IMR-90 (cell line): ENCODE data around the gene CYP46A1. TPM values are rescaled to one million over a fixed set of nuclear protein-coding genes. Genes with fewer than 3 reads are reported as not detected.

Source experiments
- ATAC-seq: fragments of 200-7000 bp; cut with Tn5 transposase; 2 replicates; pipeline ENCODE4 v1.9.1; 2020; ENCODE audit warnings: low read depth, mild to moderate bottlenecking, moderate library complexity
- BruUV-seq: library from RNA; stranded (reverse); fragments of 400-500 nt; replicated peaks from 2 replicates; lab custom pipeline; 2021; lab: Mats Ljungman, UMichigan
- CTCF ChIA-PET: fragments of 300-600 bp; formaldehyde crosslinking; extraction: SDS; loops from one replicate; lab custom pipeline; 2021; ENCODE audit warnings: antibody characterized with exemption; lab: Yijun Ruan, JAX
- POLR2A ChIA-PET: fragments of 300-600 bp; sonication (Branson Sonifier 250); formaldehyde crosslinking; loops from one replicate; lab custom pipeline; 2022; ENCODE audit warnings: antibody characterized with exemption; ENCODE audit not compliant: unreplicated experiment; lab: Charles Lee
- DNase-seq: peaks from one replicate; pipeline ENCODE4 v3.0.0; 2013
- H2AFZ ChIP-seq: replicated peaks from 2 replicates; pipeline ENCODE3; 2013; ENCODE audit warnings: low read length, mild to moderate bottlenecking; ENCODE audit not compliant: poor library complexity
- H2AK5ac ChIP-seq: 2 replicates; pipeline ENCODE4 v1.6.1; 2013; ENCODE audit warnings: low read depth, low read length, inconsistent platforms
- H2AK9ac ChIP-seq: replicated peaks from 2 replicates; pipeline ENCODE3; 2013; ENCODE audit warnings: mild to moderate bottlenecking, low read depth, low read length, moderate library complexity; ENCODE audit not compliant: poor library complexity
- H2BK120ac ChIP-seq: 2 replicates; pipeline ENCODE4 v1.6.1; 2013; ENCODE audit warnings: low read depth, low read length, inconsistent platforms
- H2BK15ac ChIP-seq: 3 replicates; pipeline ENCODE4 v1.6.1; 2013; ENCODE audit warnings: low read depth, low read length, inconsistent platforms
- H2BK20ac ChIP-seq: 2 replicates; pipeline ENCODE4 v1.6.1; 2013; ENCODE audit warnings: low read depth, mild to moderate bottlenecking, inconsistent platforms, low read length, moderate library complexity
- H2BK5ac ChIP-seq: 2 replicates; pipeline ENCODE4 v1.6.1; 2013; ENCODE audit warnings: mild to moderate bottlenecking, low read depth, low read length, inconsistent platforms; ENCODE audit not compliant: poor library complexity, severe bottlenecking
- H3K14ac ChIP-seq: replicated peaks from 2 replicates; pipeline ENCODE4 v1.6.1; 2013; ENCODE audit warnings: low read depth, low read length, inconsistent platforms
- H3K18ac ChIP-seq: 2 replicates; pipeline ENCODE4 v1.6.1; 2013; ENCODE audit warnings: low read depth, low read length, control low read depth
- H3K23ac ChIP-seq: 2 replicates; pipeline ENCODE4 v1.6.1; 2013; ENCODE audit warnings: low read depth, low read length, inconsistent platforms
- H3K27ac ChIP-seq: 2 replicates; pipeline ENCODE4 v1.5.1; 2013; ENCODE audit warnings: mild to moderate bottlenecking, control low read depth, low read length; ENCODE audit not compliant: insufficient read depth
- H3K27me3 ChIP-seq: 2 replicates; pipeline ENCODE4 v1.6.1; 2013; ENCODE audit warnings: low read length; ENCODE audit not compliant: control insufficient read depth, insufficient read depth
- H3K36me3 ChIP-seq: 2 replicates; pipeline ENCODE4 v1.6.1; 2013; ENCODE audit warnings: low read length, mixed read lengths; ENCODE audit not compliant: control insufficient read depth, insufficient read depth
- H3K4ac ChIP-seq: 2 replicates; pipeline ENCODE4 v1.6.1; 2013; ENCODE audit warnings: low read depth, low read length, inconsistent platforms
- H3K4me1 ChIP-seq: 2 replicates; pipeline ENCODE4 v1.6.1; 2013; ENCODE audit warnings: low read length, mixed read lengths; ENCODE audit not compliant: control insufficient read depth, insufficient read depth
- H3K4me2 ChIP-seq: 2 replicates; pipeline ENCODE4 v1.6.1; 2013; ENCODE audit warnings: low read depth, mild to moderate bottlenecking, control low read depth, low read length, moderate library complexity
- H3K4me3 ChIP-seq: 2 replicates; pipeline ENCODE4 v1.5.1; 2013; ENCODE audit warnings: low read depth, mild to moderate bottlenecking, control low read depth, low read length, moderate library complexity; ENCODE audit not compliant: insufficient read depth
- H3K56ac ChIP-seq: 2 replicates; pipeline ENCODE4 v1.6.1; 2013; ENCODE audit warnings: low read length, inconsistent platforms; ENCODE audit not compliant: insufficient read depth; ENCODE audit errors: extremely low read depth
- H3K79me1 ChIP-seq, 2 experiments: 2 replicates each; pipeline ENCODE4 v1.6.1; 2013; ENCODE audit warnings: low read length in 2 of 2, inconsistent platforms in 1 of 2, low read depth in 1 of 2
- H3K9ac ChIP-seq: 2 replicates; pipeline ENCODE4 v1.6.1; 2013; ENCODE audit warnings: low read depth, low read length, control low read depth
- H3K9me1 ChIP-seq: 2 replicates; pipeline ENCODE4 v1.6.1; 2013; ENCODE audit warnings: low read length, inconsistent platforms; ENCODE audit not compliant: insufficient read depth
- H3K9me3 ChIP-seq: 2 replicates; pipeline ENCODE4 v1.6.1; 2013; ENCODE audit warnings: low read length; ENCODE audit not compliant: control insufficient read depth, insufficient read depth
- H4K20me1 ChIP-seq: 2 replicates; pipeline ENCODE4 v1.6.1; 2013; ENCODE audit warnings: low read length, inconsistent platforms; ENCODE audit not compliant: insufficient read depth
- H4K5ac ChIP-seq: 2 replicates; pipeline ENCODE4 v1.6.1; 2013; ENCODE audit warnings: mild to moderate bottlenecking, low read depth, low read length, control low read depth
- H4K8ac ChIP-seq, 2 experiments: 2 replicates each; pipeline ENCODE4 v1.6.1; 2013; ENCODE audit warnings: low read depth in 2 of 2, low read length in 2 of 2, control low read depth in 1 of 2, inconsistent platforms in 1 of 2
- H4K91ac ChIP-seq: 2 replicates; pipeline ENCODE4 v1.6.1; 2013; ENCODE audit warnings: low read depth, low read length, inconsistent platforms; ENCODE audit not compliant: insufficient read depth
- BHLHE40 ChIP-seq: fragments of 150-350 bp; IDR thresholded peaks from 2 replicates; pipeline ENCODE4 v1.6.1; 2016; ENCODE audit warnings: mild to moderate bottlenecking, low read depth, low read length
- CEBPB ChIP-seq: IDR thresholded peaks from 2 replicates; pipeline ENCODE4 v1.6.1; 2012; ENCODE audit warnings: low read depth, low read length, improper control_type of control experiment
- MAFK ChIP-seq: IDR thresholded peaks from 2 replicates; pipeline ENCODE4 v1.6.1; 2012; ENCODE audit warnings: low read depth, low read length, improper control_type of control experiment
- MXI1 ChIP-seq: IDR thresholded peaks from 2 replicates; pipeline ENCODE4 v1.6.1; 2012; ENCODE audit warnings: low read depth, mild to moderate bottlenecking, low read length, moderate library complexity, borderline replicate concordance
- POLR2A ChIP-seq: IDR thresholded peaks from 2 replicates; pipeline ENCODE4 v1.6.1; 2012; ENCODE audit warnings: mild to moderate bottlenecking, low read depth, low read length
- RAD21 ChIP-seq: IDR thresholded peaks from 2 replicates; pipeline ENCODE4 v1.6.1; 2012; ENCODE audit warnings: low read length, improper control_type of control experiment
- RCOR1 ChIP-seq: IDR thresholded peaks from 2 replicates; pipeline ENCODE4 v1.6.1; 2012; ENCODE audit warnings: mild to moderate bottlenecking, low read length, improper control_type of control experiment; ENCODE audit not compliant: insufficient replicate concordance
- SMC3 ChIP-seq: fragments of 150-350 bp; IDR thresholded peaks from 2 replicates; pipeline ENCODE4 v1.6.1; 2016; ENCODE audit warnings: low read depth, mild to moderate bottlenecking, antibody characterized with exemption, low read length, moderate library complexity
- WGBS, 2 experiments: methylation state at CpG; one replicate each; pipeline versions ENCODE4 v1.1.5 to v1.1.7; 2013; ENCODE audit warnings: missing lambda C conversion rate in 2 of 2; ENCODE audit not compliant: insufficient read length in 1 of 2; ENCODE audit errors: extremely low coverage in 2 of 2; 5-methylcytosine and 5-hydroxymethylcytosine counted together
- dilution Hi-C: fragments of 300-500 bp; cut with HindIII; formaldehyde crosslinking; loops from one replicate; pipeline ENCODE4 v1.14.3; 2018; ENCODE audit warnings: low sequenced_read_pairs; ENCODE audit not compliant: unreplicated experiment
- in situ Hi-C: fragments of 300-500 bp; cut with MboI; formaldehyde crosslinking; loops from 3 replicates; pipeline ENCODE4 v1.14.3; 2019; ENCODE audit warnings: low sequenced_read_pairs, inconsistent platforms, mixed read lengths
- intact Hi-C: fragments of 100-400 bp; cut with micrococcal nuclease; formaldehyde crosslinking; loops from 2 replicates; pipeline ENCODE4 v1.10.0; 2022
- polyA plus RNA-seq, 3 experiments: library from polyadenylated mRNA; depleted of rRNA; stranded (reverse); fragments of >200 nt; gene quantifications; 2 replicates each; pipeline ENCODE4 v1.2.3, GENCODE V29; 2012; ENCODE audit warnings: low replicate concordance in 1 of 3
- total RNA-seq: library from RNA; depleted of rRNA; stranded (reverse); fragments of >200 nt; gene quantifications from 2 replicates; pipeline ENCODE4 v1.2.3, GENCODE V29; 2012
- TF ChIP-seq, protein P1 (sequence below): conservative IDR thresholded peaks from 2 replicates; pipeline ENCODE4 v1.5.1; 2012; ENCODE audit warnings: mild to moderate bottlenecking, low read depth, low read length, improper control_type of control experiment
- TF ChIP-seq, protein P2 (sequence below): fragments of 150-350 bp; IDR thresholded peaks from 2 replicates; pipeline ENCODE4 v1.6.1; 2016; ENCODE audit warnings: low read depth, mild to moderate bottlenecking, low read length, moderate library complexity, borderline replicate concordance
- TF ChIP-seq, protein P3 (sequence below): fragments of 150-350 bp; IDR thresholded peaks from 2 replicates; pipeline ENCODE4 v1.6.1; 2017; ENCODE audit warnings: mild to moderate bottlenecking, antibody characterized with exemption, low read length, low read depth

CYP46A1 gene
- total and polyA plus RNA-seq, 2 of the 4 experiments (the other 2 are of a cell fraction), result 0.18 to 0.31 TPM

DNA sequence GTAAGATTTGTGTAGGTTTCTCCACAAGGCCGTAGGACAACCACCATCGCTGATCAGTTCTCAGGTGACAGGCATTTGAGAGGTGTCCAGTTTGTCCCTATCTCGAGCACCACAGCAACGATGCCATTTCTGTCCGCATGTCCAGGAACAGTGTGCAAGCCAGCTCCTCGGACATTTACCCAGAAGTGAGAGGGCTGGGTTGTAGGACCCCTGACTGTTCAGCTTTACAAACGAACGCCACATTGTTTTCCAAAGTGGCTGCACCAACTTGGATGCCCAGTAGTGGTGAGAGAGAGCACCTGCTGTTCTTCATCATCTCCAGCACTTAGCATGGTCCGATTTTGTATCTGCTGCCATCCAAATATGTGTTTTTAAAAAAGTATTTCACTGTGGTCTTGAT lies 38.6 kb downstream of the CYP46A1 start:
- DNase-seq (no peak), ATAC-seq (no peak)
- TF ChIP-seq MAFK, result no peak
- TF ChIP-seq POLR2A, result no peak
- TF ChIP-seq RAD21, result no peak
- TF ChIP-seq MXI1, result no peak
- TF ChIP-seq, protein P1, sequence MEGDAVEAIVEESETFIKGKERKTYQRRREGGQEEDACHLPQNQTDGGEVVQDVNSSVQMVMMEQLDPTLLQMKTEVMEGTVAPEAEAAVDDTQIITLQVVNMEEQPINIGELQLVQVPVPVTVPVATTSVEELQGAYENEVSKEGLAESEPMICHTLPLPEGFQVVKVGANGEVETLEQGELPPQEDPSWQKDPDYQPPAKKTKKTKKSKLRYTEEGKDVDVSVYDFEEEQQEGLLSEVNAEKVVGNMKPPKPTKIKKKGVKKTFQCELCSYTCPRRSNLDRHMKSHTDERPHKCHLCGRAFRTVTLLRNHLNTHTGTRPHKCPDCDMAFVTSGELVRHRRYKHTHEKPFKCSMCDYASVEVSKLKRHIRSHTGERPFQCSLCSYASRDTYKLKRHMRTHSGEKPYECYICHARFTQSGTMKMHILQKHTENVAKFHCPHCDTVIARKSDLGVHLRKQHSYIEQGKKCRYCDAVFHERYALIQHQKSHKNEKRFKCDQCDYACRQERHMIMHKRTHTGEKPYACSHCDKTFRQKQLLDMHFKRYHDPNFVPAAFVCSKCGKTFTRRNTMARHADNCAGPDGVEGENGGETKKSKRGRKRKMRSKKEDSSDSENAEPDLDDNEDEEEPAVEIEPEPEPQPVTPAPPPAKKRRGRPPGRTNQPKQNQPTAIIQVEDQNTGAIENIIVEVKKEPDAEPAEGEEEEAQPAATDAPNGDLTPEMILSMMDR, result no peak
- TF ChIP-seq SMC3, result no peak
- TF ChIP-seq CEBPB, result no peak
- TF ChIP-seq RCOR1, result no peak
- TF ChIP-seq, protein P2, sequence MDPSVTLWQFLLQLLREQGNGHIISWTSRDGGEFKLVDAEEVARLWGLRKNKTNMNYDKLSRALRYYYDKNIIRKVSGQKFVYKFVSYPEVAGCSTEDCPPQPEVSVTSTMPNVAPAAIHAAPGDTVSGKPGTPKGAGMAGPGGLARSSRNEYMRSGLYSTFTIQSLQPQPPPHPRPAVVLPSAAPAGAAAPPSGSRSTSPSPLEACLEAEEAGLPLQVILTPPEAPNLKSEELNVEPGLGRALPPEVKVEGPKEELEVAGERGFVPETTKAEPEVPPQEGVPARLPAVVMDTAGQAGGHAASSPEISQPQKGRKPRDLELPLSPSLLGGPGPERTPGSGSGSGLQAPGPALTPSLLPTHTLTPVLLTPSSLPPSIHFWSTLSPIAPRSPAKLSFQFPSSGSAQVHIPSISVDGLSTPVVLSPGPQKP, result no peak
- TF ChIP-seq BHLHE40, result no peak
- TF ChIP-seq, protein P3, sequence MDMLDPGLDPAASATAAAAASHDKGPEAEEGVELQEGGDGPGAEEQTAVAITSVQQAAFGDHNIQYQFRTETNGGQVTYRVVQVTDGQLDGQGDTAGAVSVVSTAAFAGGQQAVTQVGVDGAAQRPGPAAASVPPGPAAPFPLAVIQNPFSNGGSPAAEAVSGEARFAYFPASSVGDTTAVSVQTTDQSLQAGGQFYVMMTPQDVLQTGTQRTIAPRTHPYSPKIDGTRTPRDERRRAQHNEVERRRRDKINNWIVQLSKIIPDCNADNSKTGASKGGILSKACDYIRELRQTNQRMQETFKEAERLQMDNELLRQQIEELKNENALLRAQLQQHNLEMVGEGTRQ, result no peak
- Histone ChIP-seq H2BK5ac (no peak overlapping the region), H2AK9ac (no peak overlapping the region), H4K8ac (no peak overlapping the region), H3K4ac (no peak overlapping the region), H3K36me3 (no peaks in the 10 kb centered on the region), H3K27me3 (peaks cover 24% of the 10 kb centered on the region), H3K9ac (no peak overlapping the region), H3K4me2 (no peak overlapping the region), H2AFZ (no peak overlapping the region), H2AK5ac (no peak overlapping the region), H2BK15ac (no peak overlapping the region), H4K91ac (no peak overlapping the region), H3K18ac (no peak overlapping the region), H3K9me3 (no peaks in the 10 kb centered on the region), H3K56ac (no peak overlapping the region), H3K79me1 (no peaks in the 10 kb centered on the region), H4K5ac (no peak overlapping the region), H3K23ac (no peak overlapping the region), H3K9me1 (no peaks in the 10 kb centered on the region), H4K20me1 (no peaks in the 10 kb centered on the region), H2BK20ac (no peak overlapping the region), H3K27ac (no peak overlapping the region), H3K14ac (no peak overlapping the region), H2BK120ac (no peak overlapping the region), H3K4me3 (no peak overlapping the region), H3K4me1 (no peaks in the 10 kb centered on the region; the same call in 1 of the 2 replicates)
- 100% methylated on average over 2 of the region's 9 CpGs; no CpG with 5 or more reads in 1 of the 2 experiments for WGBS, 2 experiments
- ChIA-PET POLR2A (no interaction called here), CTCF (no interaction called here)
- BruUV-seq, result no TSS peak
- intact Hi-C loops, result no loop called here
- in situ Hi-C loops, result loop anchor here (5.0 kb wide), 1 partner anchor 165 kb away; no protein-coding TSS in a partner anchor
- dilution Hi-C loops, result no loop called here
